Stimulated activated CD4-positive, alpha-beta T cell treated with anti-CD3 and anti-CD28 coated beads, Interleukin-12 subunit alpha, Interleukin-12 subunit beta, amount 100 ng/mL, for 4 hours (primary cell): ENCODE data around the gene BBOX1.

Experiments
- DNase-seq: peaks from one replicate; pipeline ENCODE4 v3.0.0-alpha.2; 2020

The BBOX1 gene

DNA sequence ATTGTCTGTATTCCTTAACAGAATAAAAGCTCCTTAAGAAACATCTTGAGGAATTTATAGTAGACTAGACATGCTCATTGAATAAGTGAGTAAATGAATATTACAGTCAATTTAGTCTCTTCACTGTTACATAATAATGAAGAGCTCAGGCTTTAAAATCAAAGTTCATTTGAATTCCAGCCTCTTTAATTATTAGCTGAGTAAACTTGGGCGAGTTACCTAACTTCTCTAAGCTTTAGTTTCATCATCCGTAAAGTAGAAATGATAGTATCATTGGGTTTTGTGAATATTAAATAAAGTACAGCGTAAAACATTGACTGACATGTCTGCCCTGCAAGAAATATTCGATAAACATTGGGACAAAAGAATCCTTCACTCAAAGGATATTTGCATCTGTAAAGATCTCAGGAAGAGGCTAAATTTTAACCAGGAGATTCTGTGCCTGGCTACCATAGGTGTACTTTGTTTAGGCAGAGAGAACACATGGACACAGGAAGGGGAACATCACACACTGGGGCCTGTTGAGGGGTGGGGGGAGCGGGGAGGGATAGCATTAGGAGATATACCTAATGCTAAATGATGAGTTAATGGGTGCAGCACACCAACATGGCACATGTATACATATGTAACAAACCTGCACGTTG is 15.2 kb upstream of the BBOX1 start:
- DNase-seq, result no peak

- DNase-seq, result no peak
These were observed 14.5 kb upstream of the BBOX1 start for GRCh38 chr11:27025957-27026733.

- DNase-seq, result no peak
These were observed 12.1 kb upstream of the BBOX1 start for GRCh38 chr11:27028561-27028965.

- no peak for DNase-seq
These were observed 10.6 kb upstream of the BBOX1 start for GRCh38 chr11:27029966-27030365.

- no peak for DNase-seq
These were observed 8.9 kb upstream of the BBOX1 start for GRCh38 chr11:27031754-27032153.

- no peak for DNase-seq
These were observed 742 bp upstream of the BBOX1 start for GRCh38 chr11:27039873-27040272.

- no peak for DNase-seq
These were observed 705 bp downstream of the BBOX1 start for GRCh38 chr11:27041141-27041899.

- DNase-seq, result no peak
These were observed 6.3 kb downstream of the BBOX1 start for GRCh38 chr11:27046956-27047355.

GRCh38 chr11:27052668-27053067 is 12.1 kb downstream of the BBOX1 start:
- DNase-seq, result no peak

- DNase-seq, result no peak
These were observed 14.6 kb downstream of the BBOX1 start for GRCh38 chr11:27055065-27055682.

GRCh38 chr11:27057091-27057780 is 16.6 kb downstream of the BBOX1 start:
- no peak for DNase-seq

DNA sequence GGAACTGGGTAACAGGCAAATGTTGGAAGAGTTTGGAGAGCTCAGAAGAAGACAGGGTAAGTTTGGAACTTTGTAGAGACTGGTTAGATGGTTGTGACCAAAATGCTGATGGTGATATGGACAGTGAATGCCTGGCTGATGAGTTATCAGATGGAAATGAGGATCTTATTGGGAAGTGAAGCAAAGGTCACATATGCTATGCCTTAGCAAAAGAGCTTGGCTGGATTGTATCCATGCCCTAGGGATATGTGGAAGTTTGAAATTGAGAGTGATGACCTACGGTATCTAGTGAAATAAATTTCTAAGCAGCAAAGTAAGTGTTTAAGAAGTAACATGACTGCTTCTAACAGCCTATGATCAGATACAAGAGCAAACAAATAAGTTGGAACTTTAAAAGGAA is 17.8 kb downstream of the BBOX1 start:
- no peak for DNase-seq

- DNase-seq, result no peak
These were observed 18.8 kb downstream of the BBOX1 start for GRCh38 chr11:27059431-27059830.

- no peak for DNase-seq
These were observed 20.3 kb downstream of the BBOX1 start for GRCh38 chr11:27060816-27061460.

GRCh38 chr11:27061461-27061821 is 20.8 kb downstream of the BBOX1 start:
- DNase-seq, result no peak

DNA sequence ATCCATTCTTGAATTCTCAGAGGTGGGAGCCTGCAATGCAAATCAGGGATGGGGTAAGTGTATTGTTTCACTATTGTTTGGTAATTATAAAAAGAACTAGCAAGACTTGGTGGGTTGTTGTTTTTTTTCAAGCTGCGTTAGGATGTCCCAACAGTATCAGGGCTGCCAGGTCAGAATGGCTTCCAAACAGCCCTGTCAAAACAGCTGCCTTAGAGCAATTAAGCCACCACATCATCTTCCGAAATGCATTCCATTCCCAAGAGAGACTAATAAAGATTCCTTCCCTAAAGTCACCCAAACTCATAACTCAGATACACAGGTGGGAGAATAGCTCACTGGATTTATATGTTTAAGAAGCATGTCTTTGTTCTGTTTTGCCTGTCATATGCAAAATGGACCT is 23.5 kb downstream of the BBOX1 start:
- no peak for DNase-seq

DNA sequence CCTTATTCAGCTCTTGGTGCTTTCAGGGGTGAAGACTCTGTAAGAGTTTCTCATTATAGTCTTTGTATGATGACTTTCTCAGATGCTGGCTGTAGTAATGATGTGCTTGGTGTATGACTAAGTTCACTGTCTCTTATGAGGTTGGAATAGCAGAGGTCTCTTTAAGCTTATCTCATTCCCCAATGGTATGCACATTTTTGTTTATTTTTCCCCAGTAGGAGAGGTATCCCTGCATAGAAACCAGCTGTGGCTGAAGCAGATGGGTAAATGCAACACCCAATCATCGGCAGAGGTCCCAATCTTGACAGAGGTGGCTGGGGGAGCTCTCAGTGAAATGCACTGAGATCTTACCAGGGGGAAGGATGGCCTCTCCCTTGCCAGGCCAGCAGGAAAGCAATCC is 34.6 kb downstream of the BBOX1 start:
- DNase-seq, result no peak

- DNase-seq, result no peak
These were observed 35.0 kb downstream of the BBOX1 start for GRCh38 chr11:27075655-27076054.

DNA sequence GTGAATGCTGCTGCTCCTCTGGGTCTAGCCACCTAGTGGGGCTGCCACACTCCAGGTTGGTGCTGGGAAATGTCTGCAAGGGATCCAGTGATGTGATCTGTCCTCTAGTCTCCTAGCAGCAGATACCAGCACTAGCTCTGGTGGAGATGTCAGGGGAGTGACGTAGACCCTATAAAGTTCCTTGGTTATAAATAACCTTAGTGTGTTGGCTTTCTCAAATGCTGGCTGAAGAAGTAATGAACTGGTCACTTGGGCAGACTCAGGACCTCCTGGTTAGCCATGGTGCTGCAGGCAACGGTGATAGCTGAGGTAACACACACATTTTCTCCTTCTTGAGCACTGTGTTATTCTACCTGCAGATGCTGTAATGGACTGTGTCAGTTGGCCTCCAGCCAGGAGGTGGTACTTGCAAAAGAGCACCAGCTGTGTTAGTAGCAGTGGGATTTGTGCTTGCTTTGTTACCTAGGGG is 35.5 kb downstream of the BBOX1 start:
- DNase-seq, result no peak

DNA sequence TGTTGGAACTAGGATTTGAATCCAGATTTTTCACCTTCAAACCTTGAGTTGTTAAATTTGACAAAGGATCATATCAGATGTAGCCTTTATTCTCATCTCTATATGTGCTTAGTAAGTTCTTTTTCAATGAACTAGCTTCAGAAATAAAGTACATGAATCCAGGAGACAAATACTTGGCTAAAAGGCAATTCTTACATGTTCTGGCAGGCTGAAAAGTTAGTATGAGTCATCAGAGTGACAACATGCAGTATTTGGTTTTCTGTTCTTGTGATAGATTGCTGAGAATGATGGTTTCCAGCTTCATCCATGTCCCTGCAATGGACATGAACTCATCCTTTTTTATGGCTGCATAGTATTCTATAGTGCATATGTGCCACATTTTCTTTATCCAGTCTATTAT is 40.4 kb downstream of the BBOX1 start:
- DNase-seq, result no peak

- DNase-seq, result no peak
These were observed 42.6 kb downstream of the BBOX1 start for GRCh38 chr11:27083241-27083640.

- no peak for DNase-seq
These were observed 43.2 kb downstream of the BBOX1 start for GRCh38 chr11:27083782-27084181.
